ENCODE measurements around the gene NBAS.

GRCh38 chr2:15456352-15456751 is 104.8 kb downstream of the NBAS start:
- TF ChIP-seq POLR2AphosphoS5 (IDR thresholded peaks at IDR 0.05; ENCODE audit: borderline replicate concordance, low read depth, low read length) (no peak), EZH2 (IDR thresholded peaks at IDR 0.05) (no peak), FOXP2 (optimal IDR thresholded peaks at IDR 0.05; ENCODE audit: control extremely low read depth, extremely low read length, insufficient read depth) (no peak)

All from SK-N-MC (cell line).